Adrenal gland (tissue), 5 donors: ENCODE data around the gene MICAL3.

Source experiments
- CTCF ChIP-seq, 6 experiments: fragments of 450-650 bp in 4 of 6; fragments of 200-600 bp in 2 of 6; sonication (generic) in 1 of 6; IDR thresholded peaks; 1 replicate in 5 of 6; 2 replicates in 1 of 6; pipeline versions ENCODE4 v1.5.1 to v1.8.0; 2016 to 2021; ENCODE audit warnings: antibody characterized with exemption in 6 of 6, mild to moderate bottlenecking in 2 of 6, moderate library complexity in 1 of 6
- POLR2A ChIP-seq, 2 donors: fragments of 450-650 bp; IDR thresholded peaks; one replicate each; pipeline ENCODE4 v1.6.1; 2017; ENCODE audit warnings: antibody characterized with exemption in 2 of 2, mild to moderate bottlenecking in 2 of 2, moderate library complexity in 1 of 2
- donor health status: DM: no; HTN: no; CAD: no.

DNA sequence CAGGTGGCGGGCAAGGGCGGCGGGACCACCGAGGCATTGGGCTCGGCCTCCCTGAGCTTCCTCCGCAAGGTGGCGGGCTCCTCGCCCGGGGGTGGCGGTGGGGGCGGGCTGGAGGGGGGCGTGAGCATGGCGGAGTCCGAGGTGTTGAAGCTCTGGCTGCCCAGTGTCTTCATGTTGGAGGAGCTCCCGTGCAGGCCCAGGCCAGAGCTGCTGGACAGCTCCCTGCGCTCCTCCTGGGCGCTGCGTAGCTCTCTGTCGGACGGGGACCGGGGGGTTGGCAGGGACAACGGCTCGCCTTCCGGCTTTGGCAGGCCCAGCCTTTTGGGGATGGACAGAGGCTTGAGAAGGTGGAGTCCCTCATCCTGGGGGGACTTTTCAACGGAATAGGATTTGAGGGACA lies 206.2 kb downstream of the MICAL3 start:
- TF ChIP-seq CTCF (IDR thresholded peaks at IDR 0.05) (no peak), POLR2A (IDR thresholded peaks at IDR 0.05) (no peak)
